GM19240 (cell line): Measurements from ENCODE around the gene PSPC1.
"Not testable (repeated sequence)": the region's sequence is repeated elsewhere in the genome, so short reads cannot be mapped to it uniquely, and the experiment has no call there.

Source experiments
- DNase-seq: peaks from one replicate; pipeline ENCODE4 v3.0.0; 2011; ENCODE audit warnings: low spot score; ENCODE audit not compliant: insufficient read length

PSPC1 gene, protein sequence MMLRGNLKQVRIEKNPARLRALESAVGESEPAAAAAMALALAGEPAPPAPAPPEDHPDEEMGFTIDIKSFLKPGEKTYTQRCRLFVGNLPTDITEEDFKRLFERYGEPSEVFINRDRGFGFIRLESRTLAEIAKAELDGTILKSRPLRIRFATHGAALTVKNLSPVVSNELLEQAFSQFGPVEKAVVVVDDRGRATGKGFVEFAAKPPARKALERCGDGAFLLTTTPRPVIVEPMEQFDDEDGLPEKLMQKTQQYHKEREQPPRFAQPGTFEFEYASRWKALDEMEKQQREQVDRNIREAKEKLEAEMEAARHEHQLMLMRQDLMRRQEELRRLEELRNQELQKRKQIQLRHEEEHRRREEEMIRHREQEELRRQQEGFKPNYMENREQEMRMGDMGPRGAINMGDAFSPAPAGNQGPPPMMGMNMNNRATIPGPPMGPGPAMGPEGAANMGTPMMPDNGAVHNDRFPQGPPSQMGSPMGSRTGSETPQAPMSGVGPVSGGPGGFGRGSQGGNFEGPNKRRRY

DNA sequence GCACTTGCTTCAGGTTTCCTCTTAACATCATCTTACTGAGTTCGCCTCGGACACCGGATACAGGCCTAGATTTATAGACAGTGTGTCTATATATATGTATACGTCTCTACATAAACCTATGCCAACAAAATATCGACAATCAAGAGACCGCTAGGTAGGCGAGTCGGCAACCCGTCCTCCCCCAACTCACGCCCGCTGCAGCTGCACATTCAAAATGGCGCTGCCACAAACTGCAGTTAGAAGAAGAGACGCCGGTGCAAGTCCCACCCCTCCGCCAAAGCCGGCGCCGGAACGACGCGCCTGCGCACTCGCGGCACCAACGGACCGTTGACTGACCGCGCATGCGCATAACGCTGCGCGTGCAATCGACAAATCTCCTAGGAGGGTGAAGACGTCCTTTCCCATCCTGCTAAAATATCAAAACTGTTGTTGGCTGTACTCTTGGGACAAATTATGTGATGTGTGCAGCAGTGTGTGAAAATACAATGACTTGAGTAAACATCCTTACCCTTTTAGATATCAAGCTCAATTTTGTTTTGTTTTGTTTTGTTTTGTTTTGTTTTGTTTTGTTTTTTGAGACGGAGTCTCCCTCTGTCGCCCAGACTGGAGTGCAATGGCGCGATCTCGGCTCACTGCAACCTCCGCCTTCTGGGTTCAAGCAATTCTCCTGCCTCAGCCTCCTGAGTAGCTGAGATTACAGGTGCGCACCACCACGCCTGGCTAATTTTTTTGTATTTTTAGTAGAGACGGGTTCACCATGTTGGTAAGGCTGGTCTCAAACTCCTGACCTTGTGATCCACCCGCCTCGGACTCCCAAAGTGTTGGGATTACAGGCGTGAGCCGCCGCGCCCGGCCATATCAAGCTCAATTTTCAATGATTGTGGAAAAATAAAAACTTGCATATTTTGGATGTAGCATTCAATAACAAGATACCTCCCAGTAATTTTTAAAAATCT lies at the start of gene PSPC1:
Gene PSPC1, minus strand, starts transcription at position 219 of the 956 bp plus-strand sequence. Its CDS starts 188 bp downstream, at position 31.
- DNase-seq, result peak; percentile 92

DNA sequence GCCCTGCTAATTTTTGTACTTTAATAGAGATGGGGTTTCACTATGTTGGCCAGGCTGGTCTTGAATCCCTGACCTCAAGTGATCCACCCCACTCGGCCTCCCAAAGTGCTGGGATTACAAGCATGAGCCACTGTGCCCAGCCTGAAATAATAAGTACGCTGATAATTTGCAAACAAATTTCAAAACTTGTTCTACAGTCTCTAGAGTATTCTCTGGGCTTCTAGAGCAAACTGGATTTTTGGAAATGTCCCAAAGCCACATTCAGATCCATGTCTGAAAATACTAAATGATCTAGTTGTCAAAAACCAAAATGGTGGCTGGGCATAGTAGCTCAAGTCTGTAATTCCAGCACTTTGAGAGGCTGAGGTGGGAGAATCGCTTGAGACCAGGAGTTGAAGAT lies 39.9 kb upstream of the PSPC1 start:
- DNase-seq, result no peak

DNA sequence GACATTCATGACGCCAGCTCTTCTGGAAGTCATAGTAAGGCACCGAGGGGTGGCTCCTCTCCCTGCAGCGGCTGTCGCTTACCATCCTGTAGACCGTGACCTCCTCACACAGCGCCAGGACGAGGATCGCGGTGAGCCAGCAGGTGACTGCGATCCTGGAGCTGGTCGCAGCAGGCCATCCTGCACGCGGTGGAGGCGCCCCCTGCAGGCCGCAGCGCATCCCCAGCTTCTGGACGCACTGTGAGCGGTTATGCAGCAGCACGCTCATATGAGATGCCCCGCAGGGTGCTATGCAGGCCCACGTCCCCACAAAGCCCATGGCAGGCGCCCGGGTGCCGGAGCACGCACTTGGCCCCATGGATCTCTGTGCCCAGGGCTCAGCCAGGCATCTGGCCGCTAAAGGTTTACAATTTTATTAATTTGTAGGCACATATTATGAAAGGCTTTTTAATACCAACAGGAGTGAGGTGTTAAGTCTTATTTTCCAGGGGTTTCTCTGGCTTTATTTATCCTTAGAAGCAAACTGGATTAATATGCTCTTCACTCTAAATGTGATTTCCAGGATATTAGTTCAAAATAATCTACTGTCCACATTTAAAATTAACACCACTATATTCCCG lies 35.6 kb upstream of the PSPC1 start:
- no peak for DNase-seq

DNA sequence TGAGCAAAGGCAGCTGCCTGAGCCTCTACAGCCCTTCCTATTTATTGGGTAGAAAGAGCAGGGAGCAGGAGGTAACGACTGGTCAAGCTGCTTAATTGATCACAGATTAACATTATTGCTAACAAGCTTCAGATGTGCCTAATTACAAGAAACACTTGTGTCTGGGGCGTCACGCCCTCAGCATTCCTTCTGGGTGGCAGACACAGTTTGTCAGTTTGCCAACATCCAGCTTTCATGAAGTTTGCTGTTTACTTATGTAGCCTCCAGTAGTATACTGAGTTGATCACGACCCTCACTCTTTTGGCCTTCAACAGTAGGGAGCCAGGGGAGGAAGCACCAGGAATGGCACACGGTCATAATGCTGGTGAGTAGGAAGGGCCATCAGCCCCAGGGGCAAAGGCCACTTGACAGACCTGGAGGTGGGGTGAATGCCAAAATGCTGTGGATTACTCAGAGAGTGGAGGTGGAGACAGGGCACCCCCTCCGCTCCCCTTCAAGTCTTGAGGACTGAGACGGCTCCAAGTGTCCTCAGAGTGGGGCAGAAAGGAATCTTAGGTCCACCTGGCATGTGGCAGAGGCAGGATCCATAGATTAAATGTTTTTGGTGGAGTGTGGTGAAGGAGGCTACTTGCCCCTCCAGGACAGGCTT lies 34.9 kb upstream of the PSPC1 start:
- no peak for DNase-seq

DNA sequence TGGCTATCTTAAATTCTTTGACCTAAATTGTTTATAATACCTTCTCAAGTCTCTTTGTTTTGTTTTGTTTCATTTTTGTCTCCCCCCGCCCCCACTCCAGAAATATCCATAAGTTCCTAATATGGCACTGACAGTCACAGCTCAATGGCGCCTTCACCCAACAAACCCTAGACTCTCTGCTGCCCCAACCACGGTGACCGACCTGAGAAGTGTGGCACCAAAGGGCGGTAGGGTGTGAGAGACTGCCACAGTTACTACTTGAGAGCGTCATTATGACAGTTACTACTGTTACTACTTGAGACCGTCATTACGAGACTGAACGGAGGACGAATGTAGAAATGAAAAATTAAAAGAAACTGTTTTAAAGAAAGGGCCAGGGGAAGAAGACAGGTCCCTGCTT lies 34.4 kb upstream of the PSPC1 start:
- no peak for DNase-seq

DNA sequence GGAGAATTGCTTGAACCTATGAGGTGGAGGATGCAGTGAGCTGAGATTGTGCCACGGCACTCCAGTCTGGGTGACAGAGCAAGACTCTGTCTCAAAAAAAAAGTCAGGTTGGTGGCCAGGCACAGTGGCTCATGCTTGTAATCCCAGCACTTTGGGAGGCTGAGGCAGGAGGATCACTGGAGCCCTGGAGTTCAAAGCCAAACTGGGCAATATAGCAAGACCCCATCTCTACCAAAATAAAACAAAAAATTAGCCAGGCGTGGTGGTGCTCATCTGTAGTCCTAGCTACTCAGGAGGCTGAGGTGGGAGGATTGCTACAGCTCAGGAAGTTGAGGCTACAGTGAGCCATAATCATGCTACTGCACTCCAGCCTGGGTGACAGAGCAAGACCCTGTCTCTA lies 33.1 kb upstream of the PSPC1 start:
- DNase-seq, result not testable (repeated sequence)

DNA sequence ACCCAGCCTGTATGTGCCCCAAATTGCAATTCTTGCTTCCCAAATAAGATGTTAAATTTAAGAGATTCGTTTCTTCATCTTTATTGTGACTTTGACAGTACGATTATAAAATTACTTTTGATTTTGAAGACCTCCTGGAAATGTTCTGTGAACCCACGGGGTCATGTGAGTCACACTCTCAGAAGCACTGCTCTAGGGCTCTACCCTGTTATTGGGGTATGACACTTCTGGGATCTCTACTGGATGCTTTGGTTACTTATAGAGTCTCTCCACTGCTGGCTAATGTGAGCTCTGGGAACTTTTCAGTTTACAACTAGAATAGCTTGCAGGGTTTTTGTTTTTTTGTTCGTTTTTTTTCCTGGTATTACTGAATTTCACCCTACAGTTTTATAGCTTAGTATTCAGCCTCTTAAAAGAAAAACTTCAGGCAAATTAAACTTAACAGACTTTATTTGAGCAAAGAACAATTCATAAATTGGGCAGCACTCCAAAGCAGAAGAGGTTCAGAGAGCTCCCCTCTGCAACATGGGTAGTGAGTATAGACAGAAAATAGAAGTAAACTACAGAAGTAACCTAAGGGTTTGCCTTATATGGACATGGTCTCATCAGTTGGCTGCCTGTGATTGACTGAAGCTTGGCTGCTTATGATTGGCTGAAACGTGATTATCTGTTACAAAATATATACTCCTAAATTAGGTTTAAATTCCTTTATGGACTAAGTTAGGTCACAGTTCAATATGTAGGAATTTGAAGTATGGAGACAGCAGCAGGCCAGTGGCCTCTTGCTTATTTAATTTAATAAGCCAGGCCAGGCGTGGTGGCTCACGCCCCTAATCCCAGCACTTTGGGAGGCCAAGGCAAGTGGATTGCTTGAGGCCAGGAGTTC lies 28.5 kb upstream of the PSPC1 start:
- no peak for DNase-seq

DNA sequence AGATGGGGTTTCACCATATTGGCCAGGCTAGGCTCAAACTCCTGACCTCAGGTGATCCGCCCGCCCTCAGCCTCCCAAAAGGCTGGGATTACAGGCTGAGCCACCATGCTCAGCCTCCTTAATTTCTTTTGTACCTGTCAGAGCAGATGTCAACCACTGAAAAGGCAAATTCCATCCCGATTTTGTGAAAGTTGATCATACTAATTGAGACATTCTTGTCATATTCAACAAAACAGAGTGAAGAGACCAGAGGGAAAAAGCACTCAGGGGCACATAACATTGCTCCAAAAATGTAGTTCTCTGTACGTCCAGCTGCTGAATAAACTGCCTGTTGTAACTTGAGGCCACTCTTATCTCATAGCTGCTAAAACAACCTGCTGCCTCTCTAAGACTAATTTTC lies 27.4 kb upstream of the PSPC1 start:
- DNase-seq, result no peak

DNA sequence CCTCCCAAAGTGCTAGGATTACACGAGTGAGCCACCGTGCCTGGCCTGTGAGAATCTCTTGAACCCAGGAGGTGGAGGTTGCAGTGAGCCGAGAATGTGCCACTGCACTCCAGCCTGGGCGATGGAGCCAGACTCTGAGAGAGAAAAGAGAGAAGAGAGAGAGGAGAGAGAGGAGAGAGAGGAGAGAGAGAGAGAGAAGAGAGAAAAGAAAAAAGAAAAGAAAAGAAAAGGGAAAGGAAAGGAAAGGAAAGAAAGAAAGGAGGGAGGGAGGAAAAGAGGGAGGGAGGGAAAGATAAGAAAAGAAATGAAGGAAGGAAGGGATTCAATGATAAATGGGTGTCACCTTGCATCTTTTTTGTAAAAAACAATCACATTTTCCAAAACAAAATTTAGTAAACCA lies 23.0 kb upstream of the PSPC1 start:
- DNase-seq, result no peak

DNA sequence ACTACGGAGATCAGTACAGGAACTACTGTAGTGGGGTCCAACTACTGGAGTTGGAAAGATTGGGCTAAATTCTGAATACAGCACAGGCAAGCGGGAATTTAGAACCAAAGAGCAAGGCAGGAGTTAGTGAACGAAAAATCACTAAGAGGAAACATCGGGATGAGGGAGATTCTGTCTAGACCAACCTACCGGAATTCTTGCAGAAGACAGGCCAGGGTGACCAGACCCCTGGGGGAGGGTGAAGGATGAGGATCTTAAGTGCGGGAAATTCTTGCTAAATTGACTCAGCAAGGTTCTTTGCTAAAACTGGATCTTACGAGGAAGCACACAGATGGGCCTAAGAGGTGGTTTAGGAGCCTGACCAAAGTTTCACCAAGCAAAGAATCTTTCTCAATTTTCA lies 13.2 kb upstream of the PSPC1 start:
- DNase-seq, result no peak

DNA sequence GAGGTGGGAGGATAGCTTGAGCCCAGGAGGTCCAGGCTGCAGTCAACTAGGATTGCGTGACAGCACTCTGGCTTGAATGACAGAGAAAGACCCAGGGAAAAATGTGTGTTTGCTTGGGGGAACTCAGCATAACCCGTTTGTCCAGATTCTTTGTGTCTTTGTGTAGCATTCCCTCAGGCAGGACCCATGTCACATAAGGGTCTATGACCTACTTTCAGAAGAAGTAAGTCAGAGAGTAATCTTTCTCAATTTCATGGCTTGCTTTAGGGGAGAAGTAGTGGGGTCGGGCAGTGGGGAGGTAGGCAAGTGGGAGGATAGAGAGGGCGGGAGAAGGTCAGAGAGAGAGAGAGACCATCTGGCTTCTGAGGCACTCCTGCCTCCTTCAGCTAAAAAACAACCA lies 11.9 kb upstream of the PSPC1 start:
- DNase-seq, result no peak

DNA sequence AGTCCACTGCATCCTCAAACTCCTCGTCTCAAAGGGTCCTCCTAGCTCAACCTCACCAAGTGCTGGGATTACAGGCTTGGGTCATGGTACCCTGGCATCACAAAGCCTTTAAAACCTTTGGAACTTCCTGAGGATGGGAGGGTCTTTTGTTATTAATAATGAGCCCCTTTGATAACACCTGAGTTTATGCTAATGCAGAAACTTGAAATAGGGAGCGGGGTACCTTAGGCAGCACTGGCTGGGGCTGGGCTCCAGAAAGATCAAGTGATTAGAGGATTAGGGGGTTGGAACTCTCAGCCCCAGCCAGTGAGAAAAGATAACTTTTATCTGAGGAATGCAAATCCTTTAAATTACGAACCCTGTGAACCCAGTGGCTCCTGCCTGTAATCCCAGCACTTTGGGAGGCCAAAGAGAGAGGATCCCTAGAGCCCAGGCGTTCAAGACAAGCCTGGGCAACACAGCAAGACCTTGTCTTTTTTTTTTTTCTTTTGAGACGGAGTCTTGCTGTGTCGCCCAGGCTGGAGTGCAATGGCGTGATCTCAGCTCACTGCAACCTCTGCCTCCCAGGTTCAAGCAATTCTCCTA lies 9.3 kb upstream of the PSPC1 start:
- no peak for DNase-seq

DNA sequence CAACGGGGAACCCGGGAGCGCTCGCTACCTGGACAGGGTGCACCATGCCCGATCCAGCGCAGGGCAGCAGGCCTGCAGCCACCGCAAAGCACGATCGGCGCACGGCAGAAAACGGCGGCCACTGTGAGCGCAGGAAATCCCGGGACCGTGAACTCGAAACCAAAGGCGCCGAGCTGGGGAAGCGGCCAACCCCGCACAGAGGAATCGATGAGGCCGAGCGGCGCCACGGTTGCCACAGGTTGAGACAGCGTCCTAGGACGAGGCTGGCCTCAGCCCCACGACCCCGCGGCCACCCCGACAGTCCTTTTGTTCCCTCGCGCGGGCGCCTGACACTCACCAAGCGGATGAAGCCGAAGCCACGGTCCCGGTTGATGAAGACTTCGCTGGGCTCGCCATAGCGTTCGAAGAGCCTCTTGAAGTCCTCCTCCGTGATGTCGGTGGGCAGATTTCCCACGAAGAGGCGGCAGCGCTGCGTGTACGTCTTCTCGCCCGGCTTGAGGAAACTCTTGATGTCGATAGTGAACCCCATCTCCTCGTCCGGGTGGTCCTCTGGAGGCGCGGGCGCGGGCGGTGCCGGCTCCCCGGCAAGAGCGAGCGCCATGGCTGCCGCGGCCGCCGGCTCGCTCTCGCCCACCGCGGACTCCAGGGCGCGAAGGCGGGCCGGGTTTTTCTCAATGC lies 557 bp downstream of the PSPC1 start:
- peak; percentile 20 for DNase-seq

DNA sequence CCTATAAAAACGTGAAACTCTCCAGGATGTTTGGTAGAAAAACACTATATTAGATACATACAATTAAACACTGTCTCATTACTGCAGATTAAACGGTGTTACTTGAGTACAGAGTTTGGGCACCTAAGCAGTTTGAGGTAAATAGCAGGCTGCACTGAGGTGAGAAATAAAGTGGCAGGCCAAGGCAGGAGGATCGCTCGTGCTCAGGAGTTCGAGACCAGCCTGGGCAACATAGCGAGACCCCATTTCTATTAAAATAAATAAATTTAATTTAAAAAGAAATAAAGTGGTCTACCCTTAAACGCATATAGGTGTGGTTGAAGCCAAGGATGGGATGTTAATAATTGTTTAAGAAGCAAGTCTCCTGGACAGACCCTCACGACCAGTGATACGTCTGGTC lies 1.2 kb downstream of the PSPC1 start:
- DNase-seq, result no peak

DNA sequence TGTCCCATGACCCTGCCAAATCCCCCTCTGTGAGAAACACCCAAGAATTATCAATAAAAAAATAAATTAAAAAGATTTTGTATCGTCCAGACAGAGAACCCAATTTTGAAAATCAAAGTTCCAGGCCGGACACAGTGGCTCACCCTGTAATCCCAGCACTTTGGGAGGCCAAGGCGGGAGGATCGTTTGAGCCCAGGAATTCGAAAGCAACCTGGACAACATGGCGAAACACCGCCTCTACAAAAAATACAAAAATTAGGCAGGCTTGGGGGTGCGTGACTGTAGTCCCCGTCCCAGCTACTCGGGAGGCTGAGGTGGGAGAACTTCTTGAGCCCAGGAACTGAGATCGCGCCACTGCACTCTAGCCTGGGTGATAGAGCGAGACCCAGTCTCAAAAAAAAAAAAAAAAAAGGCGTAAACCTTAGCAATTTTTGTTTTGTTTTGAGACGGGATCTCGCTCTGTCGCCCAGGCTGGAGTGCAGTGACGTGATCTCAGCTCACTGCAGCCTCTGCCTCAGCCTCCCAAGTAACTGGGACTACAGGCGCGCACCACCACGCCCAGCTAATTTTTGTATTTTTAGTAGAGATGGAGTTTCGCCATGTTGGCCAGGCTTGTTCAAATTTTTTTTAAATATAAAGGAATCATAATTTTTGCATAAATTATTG lies 1.9 kb downstream of the PSPC1 start:
- DNase-seq, result not testable (repeated sequence)

DNA sequence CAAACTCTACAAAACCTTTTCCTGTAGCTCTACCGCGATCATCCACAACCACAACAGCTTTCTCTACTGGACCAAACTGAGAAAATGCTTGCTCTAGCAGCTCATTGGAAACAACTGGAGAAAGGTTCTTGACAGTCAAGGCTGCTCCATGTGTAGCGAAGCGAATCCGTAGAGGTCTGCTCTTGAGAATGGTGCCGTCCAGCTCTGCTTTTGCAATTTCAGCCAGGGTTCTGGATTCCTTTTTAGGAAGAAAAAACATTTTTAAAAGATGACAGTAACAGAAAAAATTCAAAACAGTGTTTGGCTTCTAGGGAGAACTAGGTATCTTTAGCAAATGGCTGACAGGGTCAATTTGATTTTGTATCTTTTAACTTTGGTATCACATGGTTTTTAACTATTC lies 10.4 kb downstream of the PSPC1 start:
- no peak for DNase-seq

DNA sequence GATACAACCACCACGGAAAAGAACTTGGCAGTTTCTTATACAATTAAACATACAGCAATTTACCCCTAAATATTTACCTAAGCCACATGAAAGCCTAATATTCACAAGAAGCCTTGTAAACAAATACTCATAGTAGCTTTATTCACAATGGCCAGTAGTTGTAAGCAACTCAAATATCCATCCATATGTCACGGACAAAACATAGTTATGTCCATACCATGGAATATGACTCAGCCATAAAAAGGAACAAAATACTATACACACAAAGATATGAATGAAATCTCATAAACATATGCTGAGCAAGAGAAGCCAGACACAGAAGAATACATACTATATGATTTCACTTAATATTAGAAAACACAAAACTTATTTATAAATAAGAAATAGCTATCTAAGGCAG lies 12.9 kb downstream of the PSPC1 start:
- DNase-seq, result no peak

DNA sequence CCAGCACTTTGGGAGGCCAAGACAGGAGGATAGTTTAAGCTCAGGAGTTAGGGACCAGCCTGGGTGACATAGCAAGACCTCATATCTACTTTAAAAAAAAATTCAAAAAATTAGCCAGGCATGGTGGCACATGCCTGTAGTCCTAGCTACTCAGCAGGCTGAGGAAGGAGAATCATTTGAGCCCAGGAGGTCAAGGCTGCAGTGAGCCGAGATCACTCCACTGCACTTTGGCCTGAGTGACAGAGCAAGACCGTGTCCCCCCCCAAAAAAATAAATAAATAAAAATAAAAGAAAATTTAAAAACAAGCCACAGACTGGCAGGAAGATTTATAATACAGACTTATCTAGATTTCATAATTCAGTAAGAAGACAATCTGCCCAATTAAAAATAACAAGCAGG lies 14.8 kb downstream of the PSPC1 start:
- DNase-seq, result no peak

DNA sequence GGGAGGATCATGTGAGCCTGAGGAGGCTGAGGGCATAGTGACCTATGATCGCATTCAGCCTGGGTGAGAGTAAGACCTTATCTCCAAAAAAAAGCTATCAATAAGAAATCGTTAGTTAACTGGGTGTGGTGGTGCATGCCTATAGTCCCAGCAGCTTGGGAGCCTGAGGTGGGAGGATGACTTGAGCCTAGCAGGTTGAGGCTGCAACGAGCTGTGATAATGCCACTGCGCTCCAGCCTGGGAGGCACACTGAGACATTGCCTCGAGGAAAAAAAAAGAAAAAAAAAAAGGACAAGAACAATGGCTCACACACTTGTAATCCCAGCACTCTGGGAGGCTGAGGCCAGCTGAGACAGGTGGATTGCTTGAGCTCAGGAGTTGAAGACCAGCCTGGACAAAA lies 16.2 kb downstream of the PSPC1 start:
- DNase-seq, result no peak
